ENCODE data around the gene PHF2.

GRCh38 chr9:93598647-93599241 is 22.4 kb downstream of the PHF2 start:
- TF ChIP-seq, protein P1, sequence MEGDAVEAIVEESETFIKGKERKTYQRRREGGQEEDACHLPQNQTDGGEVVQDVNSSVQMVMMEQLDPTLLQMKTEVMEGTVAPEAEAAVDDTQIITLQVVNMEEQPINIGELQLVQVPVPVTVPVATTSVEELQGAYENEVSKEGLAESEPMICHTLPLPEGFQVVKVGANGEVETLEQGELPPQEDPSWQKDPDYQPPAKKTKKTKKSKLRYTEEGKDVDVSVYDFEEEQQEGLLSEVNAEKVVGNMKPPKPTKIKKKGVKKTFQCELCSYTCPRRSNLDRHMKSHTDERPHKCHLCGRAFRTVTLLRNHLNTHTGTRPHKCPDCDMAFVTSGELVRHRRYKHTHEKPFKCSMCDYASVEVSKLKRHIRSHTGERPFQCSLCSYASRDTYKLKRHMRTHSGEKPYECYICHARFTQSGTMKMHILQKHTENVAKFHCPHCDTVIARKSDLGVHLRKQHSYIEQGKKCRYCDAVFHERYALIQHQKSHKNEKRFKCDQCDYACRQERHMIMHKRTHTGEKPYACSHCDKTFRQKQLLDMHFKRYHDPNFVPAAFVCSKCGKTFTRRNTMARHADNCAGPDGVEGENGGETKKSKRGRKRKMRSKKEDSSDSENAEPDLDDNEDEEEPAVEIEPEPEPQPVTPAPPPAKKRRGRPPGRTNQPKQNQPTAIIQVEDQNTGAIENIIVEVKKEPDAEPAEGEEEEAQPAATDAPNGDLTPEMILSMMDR (conservative IDR thresholded peaks at IDR 0.05) = no peak
- TF ChIP-seq EZH2 (IDR thresholded peaks at IDR 0.05; ENCODE audit: low read depth) = no peak
